DOHH2 (cell line): ENCODE measurements around the gene POGLUT2.

ENCODE experiments used
- CTCF ChIP-seq: fragments of 200-600 bp; sonication (generic); IDR thresholded peaks from one replicate; pipeline ENCODE4 v1.5.1; 2014; ENCODE audit warnings: antibody characterized with exemption, mild to moderate bottlenecking, low read depth, low read length; ENCODE audit not compliant: poor library complexity, severe bottlenecking
- EZH2phosphoT487 ChIP-seq: fragments of 200-600 bp; sonication (generic); IDR thresholded peaks from 2 replicates; pipeline ENCODE4 v1.6.1; 2017; ENCODE audit warnings: borderline replicate concordance, mild to moderate bottlenecking, antibody characterized with exemption, low read length, moderate library complexity, mixed read lengths

DNA sequence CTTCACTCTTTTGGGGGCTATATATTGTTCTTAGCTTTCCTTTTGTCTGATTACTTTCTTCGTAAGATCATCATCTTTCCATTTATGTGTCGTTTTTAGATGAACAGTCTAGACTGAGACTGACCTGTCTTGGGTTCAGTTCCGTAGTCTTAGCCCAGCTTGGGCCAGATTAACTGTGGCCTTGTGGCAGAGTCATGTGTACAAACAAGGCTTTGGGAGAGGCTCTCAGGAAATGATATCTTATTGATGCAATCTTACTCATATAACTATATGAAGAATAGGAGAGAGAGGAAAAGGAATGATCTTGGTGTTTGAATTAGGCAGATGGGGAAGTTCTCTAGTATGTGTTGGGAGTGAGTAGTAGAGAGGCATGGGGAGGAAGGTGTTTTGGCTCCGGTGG is 40.2 kb upstream of the POGLUT2 start:
- TF ChIP-seq CTCF (no peak), EZH2phosphoT487 (no peak)
